SK-N-SH treated with all-trans-retinoic acid at 6 μM for 48 hours (cell line): ENCODE data around the gene KXD1.

Experiments
- CREB5 ChIP-seq: fragments of 250-450 bp; sonication (Bioruptor Pico); IDR thresholded peaks from 2 replicates; pipeline ENCODE4 v1.5.1; 2020; ENCODE audit warnings: low read depth, mild to moderate bottlenecking, moderate library complexity
- ESRRG ChIP-seq: fragments of 250-450 bp; sonication (Bioruptor Pico); IDR thresholded peaks from 2 replicates; pipeline ENCODE4 v1.6.1; 2021; ENCODE audit warnings: mild to moderate bottlenecking

GRCh38 chr19:18605546-18606280 lies 48.0 kb downstream of the KXD1 start:
- TF ChIP-seq ESRRG (CRISPR knock-in tag), result no peak
- no peak for TF ChIP-seq CREB5
